ENCODE data around the gene GLYATL3. TPM values are rescaled to one million over a fixed set of nuclear protein-coding genes. Genes with fewer than 3 reads are reported as not detected.

GLYATL3 gene
- total RNA-seq, 2 experiments from 2014 or later, result not detected

DNA sequence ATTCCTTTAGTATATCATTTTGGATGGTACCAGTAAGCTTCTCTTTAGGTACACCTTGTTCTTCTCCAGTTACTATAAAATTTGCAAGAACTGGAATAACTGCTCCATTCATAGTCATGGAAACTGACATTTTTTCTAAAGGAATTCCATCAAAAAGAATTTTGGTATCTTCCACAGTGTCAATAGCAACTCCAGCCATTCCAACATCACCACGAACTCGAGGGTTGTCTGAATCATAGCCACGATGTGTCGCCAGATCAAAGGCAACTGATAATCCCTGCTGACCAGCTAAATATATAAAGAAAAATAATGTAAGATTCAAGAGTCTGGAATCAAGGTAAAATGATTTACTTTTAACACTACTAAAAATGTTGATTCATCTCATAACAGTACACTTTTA is 42.0 kb upstream of the GLYATL3 start:
- peaks cover 22% of the 10 kb centered on the region for H3K36me3 ChIP-seq (ENCODE audit: insufficient read depth, low read length)
- POLR2A ChIA-PET, result no interaction called here
- TF ChIP-seq, protein P1, sequence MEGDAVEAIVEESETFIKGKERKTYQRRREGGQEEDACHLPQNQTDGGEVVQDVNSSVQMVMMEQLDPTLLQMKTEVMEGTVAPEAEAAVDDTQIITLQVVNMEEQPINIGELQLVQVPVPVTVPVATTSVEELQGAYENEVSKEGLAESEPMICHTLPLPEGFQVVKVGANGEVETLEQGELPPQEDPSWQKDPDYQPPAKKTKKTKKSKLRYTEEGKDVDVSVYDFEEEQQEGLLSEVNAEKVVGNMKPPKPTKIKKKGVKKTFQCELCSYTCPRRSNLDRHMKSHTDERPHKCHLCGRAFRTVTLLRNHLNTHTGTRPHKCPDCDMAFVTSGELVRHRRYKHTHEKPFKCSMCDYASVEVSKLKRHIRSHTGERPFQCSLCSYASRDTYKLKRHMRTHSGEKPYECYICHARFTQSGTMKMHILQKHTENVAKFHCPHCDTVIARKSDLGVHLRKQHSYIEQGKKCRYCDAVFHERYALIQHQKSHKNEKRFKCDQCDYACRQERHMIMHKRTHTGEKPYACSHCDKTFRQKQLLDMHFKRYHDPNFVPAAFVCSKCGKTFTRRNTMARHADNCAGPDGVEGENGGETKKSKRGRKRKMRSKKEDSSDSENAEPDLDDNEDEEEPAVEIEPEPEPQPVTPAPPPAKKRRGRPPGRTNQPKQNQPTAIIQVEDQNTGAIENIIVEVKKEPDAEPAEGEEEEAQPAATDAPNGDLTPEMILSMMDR (IDR thresholded peaks at IDR 0.05), result no peak
- CTCF ChIA-PET, result interaction anchor here (1.1 kb wide), 1 partner anchor 74 kb away, joined by 3 read pairs; no protein-coding TSS in a partner anchor
- H3K27me3 Mint-ChIP-seq, result no peaks in the 10 kb centered on the region
- no peaks in the 10 kb centered on the region for H3K9me3 ChIP-seq (ENCODE audit: control insufficient read depth in 1 of 2, insufficient read depth in 1 of 2, low read length in 2 of 2)
- no peak overlapping the region for H3K4me3 Mint-ChIP-seq
- DNase-seq, result no peak
- H3K27ac Mint-ChIP-seq, result no peak overlapping the region
- H3K27ac ChIP-seq (ENCODE audit: low read depth in 1 of 2, low read length in 2 of 2), result no peak overlapping the region
- no peaks in the 10 kb centered on the region for H3K9me3 Mint-ChIP-seq
- H3K4me1 ChIP-seq (ENCODE audit: insufficient read depth, low read length), result peaks cover 15% of the 10 kb centered on the region
- peaks cover 49% of the 10 kb centered on the region for H3K4me1 Mint-ChIP-seq (ENCODE audit: low read depth)
- H3K4me3 ChIP-seq (ENCODE audit: low read length), result no peak overlapping the region
- H3K27me3 ChIP-seq (ENCODE audit: control insufficient read depth in 1 of 2, insufficient read depth in 2 of 2, low read length in 2 of 2), result no peaks in the 10 kb centered on the region
- intact Hi-C loops (cut with DNase I, micrococcal nuclease), result no loop called here
- no peak for ATAC-seq (ENCODE audit: poor library complexity)
- H3K36me3 Mint-ChIP-seq (ENCODE audit: low read depth), result peaks cover 60% of the 10 kb centered on the region

DNA sequence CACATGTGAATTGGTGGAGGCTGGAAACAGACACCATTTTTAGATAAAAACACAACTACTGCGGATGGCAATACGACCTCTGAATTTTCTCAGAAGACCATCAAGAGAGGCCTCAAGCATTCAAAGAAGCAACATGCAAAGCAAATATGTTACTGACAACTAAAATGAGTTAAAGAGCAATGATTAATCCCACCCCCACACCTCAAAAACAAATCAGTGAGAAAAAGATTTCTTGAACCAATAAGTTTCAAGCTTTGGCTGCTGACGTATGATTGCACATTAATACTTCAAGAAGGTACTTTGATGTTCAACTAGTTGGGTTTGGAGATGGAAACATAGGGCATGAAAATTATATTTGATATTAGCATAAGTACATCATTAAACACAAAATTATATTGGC is 37.7 kb upstream of the GLYATL3 start:
- CTCF ChIA-PET, result no interaction called here
- Histone ChIP-seq H3K4me1 (ENCODE audit: insufficient read depth, low read length) (peaks cover 25% of the 10 kb centered on the region), H3K27ac (ENCODE audit: low read depth in 1 of 2, low read length in 2 of 2) (no peak overlapping the region), H3K4me3 (ENCODE audit: low read length) (peak overlapping the region; percentile 76), H3K36me3 (ENCODE audit: insufficient read depth, low read length) (peaks cover 18% of the 10 kb centered on the region), H3K27me3 (ENCODE audit: control insufficient read depth in 1 of 2, insufficient read depth in 2 of 2, low read length in 2 of 2) (no peaks in the 10 kb centered on the region), H3K9me3 (ENCODE audit: control insufficient read depth in 1 of 2, insufficient read depth in 1 of 2, low read length in 2 of 2) (no peaks in the 10 kb centered on the region)
- Mint-ChIP-seq H3K36me3 (ENCODE audit: low read depth) (peaks cover 40% of the 10 kb centered on the region), H3K27ac (peak overlapping the region; percentile 94), H3K9me3 (no peaks in the 10 kb centered on the region), H3K4me3 (peak overlapping the region; percentile 97), H3K4me1 (ENCODE audit: low read depth) (peaks cover 64% of the 10 kb centered on the region), H3K27me3 (no peaks in the 10 kb centered on the region)
- POLR2A ChIA-PET, result no interaction called here
- TF ChIP-seq, protein P1 (IDR thresholded peaks at IDR 0.05), result no peak
- peak in 3 of 14 experiments; percentile 5 to 21 (median 10) for DNase-seq
- intact Hi-C loops (cut with DNase I, micrococcal nuclease), result no loop called here
- no peak for ATAC-seq (ENCODE audit: poor library complexity)

DNA sequence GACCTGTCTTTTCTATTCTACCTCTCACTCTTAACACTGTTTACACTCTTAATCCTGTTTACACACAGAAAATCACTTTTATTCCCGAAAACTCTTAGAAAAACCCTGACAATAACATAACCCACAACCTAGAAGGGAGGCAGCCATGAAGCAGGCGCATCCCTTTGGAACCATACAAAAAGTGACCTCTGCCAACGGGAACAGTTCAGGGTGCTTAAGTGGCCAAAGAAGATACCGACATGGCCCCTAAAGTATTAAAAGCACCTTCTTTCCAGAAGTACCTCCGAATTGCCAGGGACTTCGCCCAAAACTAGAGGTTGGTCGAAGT is 37.2 kb upstream of the GLYATL3 start:
- Histone ChIP-seq H3K36me3 (ENCODE audit: insufficient read depth, low read length) (peaks cover 13% of the 10 kb centered on the region), H3K27me3 (ENCODE audit: control insufficient read depth in 1 of 2, insufficient read depth in 2 of 2, low read length in 2 of 2) (no peaks in the 10 kb centered on the region), H3K27ac (ENCODE audit: low read depth in 1 of 2, low read length in 2 of 2) (peak overlapping the region; percentile 39 to 65), H3K9me3 (ENCODE audit: control insufficient read depth in 1 of 2, insufficient read depth in 1 of 2, low read length in 2 of 2) (no peaks in the 10 kb centered on the region), H3K4me3 (ENCODE audit: low read length) (peak overlapping the region; percentile 76), H3K4me1 (ENCODE audit: insufficient read depth, low read length) (peaks cover 25% of the 10 kb centered on the region)
- TF ChIP-seq, protein P1 (IDR thresholded peaks at IDR 0.05), result no peak
- ChIA-PET CTCF (no interaction called here), POLR2A (no interaction called here)
- DNase-seq (peak in 1 of 14 experiments; percentile 0), ATAC-seq (ENCODE audit: poor library complexity) (peak; percentile 1)
- Mint-ChIP-seq H3K4me1 (ENCODE audit: low read depth) (peaks cover 61% of the 10 kb centered on the region), H3K27ac (peak overlapping the region; percentile 94), H3K4me3 (peak overlapping the region; percentile 97), H3K36me3 (ENCODE audit: low read depth) (peaks cover 35% of the 10 kb centered on the region), H3K27me3 (no peaks in the 10 kb centered on the region), H3K9me3 (no peaks in the 10 kb centered on the region)
- intact Hi-C loops (cut with DNase I, micrococcal nuclease), result no loop called here

Measured in CD4-positive, alpha-beta T cell (primary cell).